GM12878 (cell line): ENCODE data around the gene PIK3C3. TPM values are rescaled to one million over a fixed set of nuclear protein-coding genes. Genes with fewer than 3 reads are reported as not detected.
A peak's percentile ranks its signal among the peaks of the same experiment; 100 is the strongest.

Experiments
- ATF7 ChIP-seq: fragments of 450-650 bp; IDR thresholded peaks from 2 replicates; pipeline ENCODE4 v1.6.1; 2016; ENCODE audit warnings: low read depth, mild to moderate bottlenecking
- CHD2 ChIP-seq: IDR thresholded peaks from 2 replicates; pipeline ENCODE4 v1.6.1; 2011; ENCODE audit warnings: low read depth, low read length, improper control_type of control experiment, borderline replicate concordance
- IKZF1 ChIP-seq: fragments of 450-650 bp; conservative IDR thresholded peaks from 2 replicates; pipeline ENCODE4 v1.6.1; 2017; ENCODE audit warnings: antibody characterized with exemption, mild to moderate bottlenecking
- NR2C1 ChIP-seq: fragments of 450-650 bp; IDR thresholded peaks from 2 replicates; pipeline ENCODE4 v1.6.1; 2017; ENCODE audit warnings: antibody characterized with exemption, mild to moderate bottlenecking, moderate library complexity
- POLR2AphosphoS5 ChIP-seq: IDR thresholded peaks from 2 replicates; pipeline ENCODE4 v1.6.1; 2011; ENCODE audit warnings: mild to moderate bottlenecking, low read length, inconsistent platforms
- RAD21 ChIP-seq: IDR thresholded peaks from 2 replicates; pipeline ENCODE4 v1.6.1; 2011; ENCODE audit warnings: mild to moderate bottlenecking, low read depth, low read length, moderate library complexity; ENCODE audit not compliant: insufficient read depth
- RAD51 ChIP-seq: fragments of 450-650 bp; IDR thresholded peaks from 2 replicates; pipeline ENCODE4 v1.6.1; 2016; ENCODE audit warnings: moderate library complexity, mild to moderate bottlenecking, inconsistent platforms
- RFX5 ChIP-seq: IDR thresholded peaks from 2 replicates; pipeline ENCODE4 v1.6.1; 2011; ENCODE audit warnings: low read depth, low read length, improper control_type of control experiment
- RUNX3 ChIP-seq: IDR thresholded peaks from 2 replicates; pipeline ENCODE4 v1.6.1; 2012; ENCODE audit warnings: low read length, inconsistent platforms
- SPI1 ChIP-seq: IDR thresholded peaks from 2 replicates; pipeline ENCODE4 v1.6.1; 2011; ENCODE audit warnings: low read depth, mild to moderate bottlenecking, low read length, moderate library complexity, borderline replicate concordance; ENCODE audit not compliant: insufficient read depth
- polyA plus RNA-seq, 11 experiments: library from polyadenylated mRNA; depleted of rRNA in 4 of 11; unstranded in 6 of 11; stranded (reverse) in 5 of 11; fragments of >200 nt; fragmentation: Nextera tagmentation in 4 of 11; fragmentation: Illumina TruSeq in 1 of 11; extraction: Ambion mirVana in 4 of 11; extraction: Trizol in 1 of 11; gene quantifications; 1 replicate in 1 of 11; 2 replicates in 10 of 11; pipeline versions ENCODE4 v1.2.1 to v1.2.3, GENCODE V29; 2011 to 2016; ENCODE audit warnings: inconsistent platforms in 2 of 11, missing spikeins in 2 of 11, low read depth in 1 of 11
- total RNA-seq, 4 experiments: library from RNA; depleted of rRNA in 3 of 4; stranded (reverse); fragments of >200 nt in 3 of 4; fragmentation: Illumina TruSeq in 1 of 4; extraction: Trizol in 1 of 4; gene quantifications; 2 replicates each; pipeline versions ENCODE4 v1.2.1 to v1.2.3, GENCODE V29; 2013 to 2021
- TF ChIP-seq, protein P1 (sequence below), 3 experiments: IDR thresholded peaks in 2 of 3; conservative IDR thresholded peaks in 1 of 3; 2 replicates each; pipeline ENCODE4 v1.5.1; 2011; ENCODE audit warnings: low read depth in 3 of 3, low read length in 3 of 3, mild to moderate bottlenecking in 3 of 3, control low read depth in 2 of 3, moderate library complexity in 2 of 3, inconsistent platforms in 1 of 3, mixed read lengths in 1 of 3; ENCODE audit not compliant: control insufficient read depth in 2 of 3, insufficient read depth in 1 of 3; ENCODE audit errors: extremely low read depth in 1 of 3
- TF ChIP-seq, protein P2 (sequence below): fragments of 450-650 bp; IDR thresholded peaks from 2 replicates; pipeline ENCODE4 v1.6.1; 2018; ENCODE audit warnings: mild to moderate bottlenecking, low read depth, moderate library complexity; ENCODE audit not compliant: partially characterized antibody
- TF ChIP-seq, protein P3 (sequence below): fragments of 450-650 bp; IDR thresholded peaks from 2 replicates; pipeline ENCODE4 v1.6.1; 2017; ENCODE audit warnings: borderline replicate concordance
- TF ChIP-seq, protein P4 (sequence below): fragments of 450-650 bp; IDR thresholded peaks from 2 replicates; pipeline ENCODE4 v1.6.1; 2017; ENCODE audit warnings: low read depth, mild to moderate bottlenecking, moderate library complexity
- TF ChIP-seq, protein P5 (sequence below): fragments of 450-650 bp; IDR thresholded peaks from 2 replicates; pipeline ENCODE4 v1.6.1; 2017; ENCODE audit warnings: mild to moderate bottlenecking, low read depth, inconsistent platforms; ENCODE audit not compliant: poor library complexity, severe bottlenecking

PIK3C3 gene
- total and polyA plus RNA-seq, 10 of the 15 experiments (the other 5 are each of a cell fraction or from before 2014, with no cell fraction given): 14.4 to 131 (median 32.4) TPM

DNA sequence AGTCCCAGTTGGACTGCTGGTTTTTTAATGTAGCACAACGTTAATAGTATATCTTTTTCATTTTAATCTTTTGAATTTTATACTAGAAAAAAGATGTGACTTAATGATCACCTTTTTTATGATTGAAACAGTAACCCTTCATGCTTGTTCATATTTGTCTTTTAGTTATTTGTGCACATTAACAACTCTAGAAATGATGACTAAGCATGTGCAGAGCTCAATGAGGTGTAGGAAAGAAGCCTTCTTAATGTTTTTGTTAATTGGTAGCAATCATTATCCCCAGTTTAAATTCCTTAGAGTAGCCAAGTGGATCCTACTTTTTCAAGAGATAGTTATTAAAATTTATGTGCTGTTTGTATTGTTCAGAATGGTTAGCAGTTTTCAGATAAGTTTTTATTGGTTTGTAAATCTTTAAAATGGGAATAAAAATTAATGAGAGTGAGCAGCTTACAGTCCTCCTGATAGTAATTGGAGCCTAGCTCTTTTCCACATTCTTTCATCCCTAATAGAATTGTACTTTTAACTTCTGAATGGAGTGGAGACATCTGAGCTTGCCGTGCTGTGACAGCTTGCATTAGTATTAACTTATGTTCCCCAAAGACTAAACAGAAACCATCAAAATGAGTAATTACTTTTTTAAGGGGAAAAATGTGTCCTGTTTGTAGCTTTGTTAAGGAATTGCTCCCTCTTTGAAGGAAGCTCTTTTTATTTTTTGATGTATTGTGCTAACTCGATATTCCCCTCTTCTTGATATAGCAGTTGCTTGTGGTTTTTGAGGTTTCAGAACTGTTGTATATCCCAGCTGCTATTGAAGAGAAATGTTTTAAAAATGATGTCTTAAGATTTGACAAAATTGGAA, 17.3 kb downstream of the PIK3C3 start (continued):
- TF ChIP-seq RAD21: no peak
- TF ChIP-seq, protein P1, sequence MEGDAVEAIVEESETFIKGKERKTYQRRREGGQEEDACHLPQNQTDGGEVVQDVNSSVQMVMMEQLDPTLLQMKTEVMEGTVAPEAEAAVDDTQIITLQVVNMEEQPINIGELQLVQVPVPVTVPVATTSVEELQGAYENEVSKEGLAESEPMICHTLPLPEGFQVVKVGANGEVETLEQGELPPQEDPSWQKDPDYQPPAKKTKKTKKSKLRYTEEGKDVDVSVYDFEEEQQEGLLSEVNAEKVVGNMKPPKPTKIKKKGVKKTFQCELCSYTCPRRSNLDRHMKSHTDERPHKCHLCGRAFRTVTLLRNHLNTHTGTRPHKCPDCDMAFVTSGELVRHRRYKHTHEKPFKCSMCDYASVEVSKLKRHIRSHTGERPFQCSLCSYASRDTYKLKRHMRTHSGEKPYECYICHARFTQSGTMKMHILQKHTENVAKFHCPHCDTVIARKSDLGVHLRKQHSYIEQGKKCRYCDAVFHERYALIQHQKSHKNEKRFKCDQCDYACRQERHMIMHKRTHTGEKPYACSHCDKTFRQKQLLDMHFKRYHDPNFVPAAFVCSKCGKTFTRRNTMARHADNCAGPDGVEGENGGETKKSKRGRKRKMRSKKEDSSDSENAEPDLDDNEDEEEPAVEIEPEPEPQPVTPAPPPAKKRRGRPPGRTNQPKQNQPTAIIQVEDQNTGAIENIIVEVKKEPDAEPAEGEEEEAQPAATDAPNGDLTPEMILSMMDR (IDR thresholded peaks at IDR 0.05 in 2 of 3, conservative IDR thresholded peaks at IDR 0.05 in 1 of 3; ENCODE audit: control insufficient read depth in 2 of 3, extremely low read depth in 1 of 3, insufficient read depth in 1 of 3, low read depth in 3 of 3, low read length in 3 of 3): no peak
- no peak for TF ChIP-seq RAD51
- TF ChIP-seq IKZF1: 0 out of 2 replicates have a peak, but pooled peaks have one; percentile 22
- TF ChIP-seq, protein P2, sequence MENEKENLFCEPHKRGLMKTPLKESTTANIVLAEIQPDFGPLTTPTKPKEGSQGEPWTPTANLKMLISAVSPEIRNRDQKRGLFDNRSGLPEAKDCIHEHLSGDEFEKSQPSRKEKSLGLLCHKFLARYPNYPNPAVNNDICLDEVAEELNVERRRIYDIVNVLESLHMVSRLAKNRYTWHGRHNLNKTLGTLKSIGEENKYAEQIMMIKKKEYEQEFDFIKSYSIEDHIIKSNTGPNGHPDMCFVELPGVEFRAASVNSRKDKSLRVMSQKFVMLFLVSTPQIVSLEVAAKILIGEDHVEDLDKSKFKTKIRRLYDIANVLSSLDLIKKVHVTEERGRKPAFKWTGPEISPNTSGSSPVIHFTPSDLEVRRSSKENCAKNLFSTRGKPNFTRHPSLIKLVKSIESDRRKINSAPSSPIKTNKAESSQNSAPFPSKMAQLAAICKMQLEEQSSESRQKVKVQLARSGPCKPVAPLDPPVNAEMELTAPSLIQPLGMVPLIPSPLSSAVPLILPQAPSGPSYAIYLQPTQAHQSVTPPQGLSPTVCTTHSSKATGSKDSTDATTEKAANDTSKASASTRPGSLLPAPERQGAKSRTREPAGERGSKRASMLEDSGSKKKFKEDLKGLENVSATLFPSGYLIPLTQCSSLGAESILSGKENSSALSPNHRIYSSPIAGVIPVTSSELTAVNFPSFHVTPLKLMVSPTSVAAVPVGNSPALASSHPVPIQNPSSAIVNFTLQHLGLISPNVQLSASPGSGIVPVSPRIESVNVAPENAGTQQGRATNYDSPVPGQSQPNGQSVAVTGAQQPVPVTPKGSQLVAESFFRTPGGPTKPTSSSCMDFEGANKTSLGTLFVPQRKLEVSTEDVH: no peak
- TF ChIP-seq NR2C1: no peak
- no peak for TF ChIP-seq POLR2AphosphoS5
- no peak for TF ChIP-seq ATF7
- no peak for TF ChIP-seq CHD2
- peak; percentile 77 for TF ChIP-seq RUNX3
- TF ChIP-seq, protein P3, sequence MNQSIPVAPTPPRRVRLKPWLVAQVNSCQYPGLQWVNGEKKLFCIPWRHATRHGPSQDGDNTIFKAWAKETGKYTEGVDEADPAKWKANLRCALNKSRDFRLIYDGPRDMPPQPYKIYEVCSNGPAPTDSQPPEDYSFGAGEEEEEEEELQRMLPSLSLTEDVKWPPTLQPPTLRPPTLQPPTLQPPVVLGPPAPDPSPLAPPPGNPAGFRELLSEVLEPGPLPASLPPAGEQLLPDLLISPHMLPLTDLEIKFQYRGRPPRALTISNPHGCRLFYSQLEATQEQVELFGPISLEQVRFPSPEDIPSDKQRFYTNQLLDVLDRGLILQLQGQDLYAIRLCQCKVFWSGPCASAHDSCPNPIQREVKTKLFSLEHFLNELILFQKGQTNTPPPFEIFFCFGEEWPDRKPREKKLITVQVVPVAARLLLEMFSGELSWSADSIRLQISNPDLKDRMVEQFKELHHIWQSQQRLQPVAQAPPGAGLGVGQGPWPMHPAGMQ: no peak
- TF ChIP-seq SPI1: no peak
- TF ChIP-seq, protein P4, sequence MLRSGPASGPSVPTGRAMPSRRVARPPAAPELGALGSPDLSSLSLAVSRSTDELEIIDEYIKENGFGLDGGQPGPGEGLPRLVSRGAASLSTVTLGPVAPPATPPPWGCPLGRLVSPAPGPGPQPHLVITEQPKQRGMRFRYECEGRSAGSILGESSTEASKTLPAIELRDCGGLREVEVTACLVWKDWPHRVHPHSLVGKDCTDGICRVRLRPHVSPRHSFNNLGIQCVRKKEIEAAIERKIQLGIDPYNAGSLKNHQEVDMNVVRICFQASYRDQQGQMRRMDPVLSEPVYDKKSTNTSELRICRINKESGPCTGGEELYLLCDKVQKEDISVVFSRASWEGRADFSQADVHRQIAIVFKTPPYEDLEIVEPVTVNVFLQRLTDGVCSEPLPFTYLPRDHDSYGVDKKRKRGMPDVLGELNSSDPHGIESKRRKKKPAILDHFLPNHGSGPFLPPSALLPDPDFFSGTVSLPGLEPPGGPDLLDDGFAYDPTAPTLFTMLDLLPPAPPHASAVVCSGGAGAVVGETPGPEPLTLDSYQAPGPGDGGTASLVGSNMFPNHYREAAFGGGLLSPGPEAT: no peak
- TF ChIP-seq, protein P5, sequence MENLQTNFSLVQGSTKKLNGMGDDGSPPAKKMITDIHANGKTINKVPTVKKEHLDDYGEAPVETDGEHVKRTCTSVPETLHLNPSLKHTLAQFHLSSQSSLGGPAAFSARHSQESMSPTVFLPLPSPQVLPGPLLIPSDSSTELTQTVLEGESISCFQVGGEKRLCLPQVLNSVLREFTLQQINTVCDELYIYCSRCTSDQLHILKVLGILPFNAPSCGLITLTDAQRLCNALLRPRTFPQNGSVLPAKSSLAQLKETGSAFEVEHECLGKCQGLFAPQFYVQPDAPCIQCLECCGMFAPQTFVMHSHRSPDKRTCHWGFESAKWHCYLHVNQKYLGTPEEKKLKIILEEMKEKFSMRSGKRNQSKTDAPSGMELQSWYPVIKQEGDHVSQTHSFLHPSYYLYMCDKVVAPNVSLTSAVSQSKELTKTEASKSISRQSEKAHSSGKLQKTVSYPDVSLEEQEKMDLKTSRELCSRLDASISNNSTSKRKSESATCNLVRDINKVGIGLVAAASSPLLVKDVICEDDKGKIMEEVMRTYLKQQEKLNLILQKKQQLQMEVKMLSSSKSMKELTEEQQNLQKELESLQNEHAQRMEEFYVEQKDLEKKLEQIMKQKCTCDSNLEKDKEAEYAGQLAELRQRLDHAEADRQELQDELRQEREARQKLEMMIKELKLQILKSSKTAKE: no peak
- no peak for TF ChIP-seq RFX5
